HG03469 (cell line): ENCODE data around the gene DEXI.
A peak's percentile ranks its signal among the peaks of the same experiment; 100 is the strongest.

ENCODE experiments used
- ATAC-seq: cut with Tn5 transposase; IDR thresholded peaks from one replicate; pipeline ENCODE4 v1.9.1; 2021; ENCODE audit warnings: mild to moderate bottlenecking, moderate library complexity, moderate number of reproducible peaks; ENCODE audit not compliant: unreplicated experiment

Gene DEXI

DNA sequence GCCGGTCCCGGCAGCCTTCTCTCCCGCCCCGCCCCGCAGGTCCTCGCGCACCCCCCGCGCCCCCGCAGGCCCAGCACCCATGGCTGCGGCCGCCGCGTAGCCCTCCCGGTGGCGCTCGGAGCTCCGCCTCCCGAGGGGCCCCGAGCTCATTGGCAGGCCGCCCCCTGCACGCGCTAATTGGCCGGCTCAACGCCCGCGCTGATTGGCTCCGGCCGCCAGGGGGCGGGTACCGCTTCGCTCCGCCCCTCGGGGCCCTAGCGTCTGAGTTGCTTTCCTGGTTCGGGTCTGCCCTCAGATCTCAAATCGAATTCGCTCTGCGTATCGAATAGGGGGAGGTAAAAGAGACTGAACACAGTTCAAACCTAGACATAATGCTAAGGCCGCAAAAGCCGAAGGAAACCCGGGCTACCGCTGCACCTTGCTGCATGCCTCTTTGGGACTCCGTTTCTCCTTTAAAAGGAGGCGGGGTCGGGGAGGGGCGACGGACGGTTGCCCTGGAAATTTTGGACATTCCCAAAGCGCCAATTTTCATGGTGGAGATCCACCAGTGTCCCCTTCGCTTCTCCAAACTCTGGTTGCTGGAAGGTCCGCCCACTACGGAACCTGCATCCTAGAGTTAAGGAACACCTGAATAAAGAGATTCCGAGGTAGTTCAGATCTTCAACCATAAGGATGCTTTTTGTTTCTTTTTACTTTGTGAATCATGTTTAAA is at the start of gene DEXI:
TSS of gene DEXI (minus strand) at position 117 of the 712 bp plus-strand sequence. CDS start 463 bp downstream, outside the sequence.
- peak; percentile 45 for ATAC-seq

DNA sequence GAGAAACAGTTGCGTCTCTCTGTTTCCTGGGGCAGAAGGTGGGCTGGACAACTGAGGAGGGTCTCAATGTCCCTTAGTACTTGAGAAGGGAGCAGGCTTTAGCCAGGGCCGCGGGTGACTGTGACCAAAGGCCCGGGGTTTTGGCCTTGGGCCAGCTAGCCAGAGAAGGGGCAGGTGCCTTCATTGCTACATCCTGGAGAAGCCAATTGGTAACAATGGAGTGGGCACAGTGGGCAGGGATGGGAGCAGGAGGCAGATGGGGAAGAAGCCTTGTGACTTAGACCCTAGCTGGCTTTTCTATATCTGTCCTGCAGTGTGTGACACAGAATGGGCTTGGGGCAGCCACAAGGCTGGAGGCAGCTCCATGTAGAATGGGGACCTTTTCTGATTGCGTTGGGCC is 48.1 kb upstream of the DEXI start:
- no peak for ATAC-seq

DNA sequence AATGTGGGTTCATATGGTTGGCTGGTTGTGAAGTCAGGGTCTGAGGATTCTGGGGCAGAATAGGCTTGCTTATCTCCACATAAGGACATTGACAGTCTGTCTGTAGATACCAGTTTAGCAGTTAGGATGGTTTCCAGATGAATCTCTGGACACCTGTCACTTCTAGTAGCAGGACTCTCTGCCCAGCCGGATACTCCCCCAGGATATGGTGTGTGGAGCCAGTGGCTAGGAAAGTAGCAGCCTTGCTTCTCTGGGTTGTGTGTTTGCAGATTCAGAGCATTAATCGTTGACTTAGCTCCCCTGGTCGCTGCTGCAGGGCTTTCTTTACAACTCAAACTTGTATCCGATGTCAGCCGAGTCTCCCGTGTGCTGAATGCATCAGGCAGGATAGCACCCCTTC is 47.3 kb upstream of the DEXI start:
- ATAC-seq: no peak

DNA sequence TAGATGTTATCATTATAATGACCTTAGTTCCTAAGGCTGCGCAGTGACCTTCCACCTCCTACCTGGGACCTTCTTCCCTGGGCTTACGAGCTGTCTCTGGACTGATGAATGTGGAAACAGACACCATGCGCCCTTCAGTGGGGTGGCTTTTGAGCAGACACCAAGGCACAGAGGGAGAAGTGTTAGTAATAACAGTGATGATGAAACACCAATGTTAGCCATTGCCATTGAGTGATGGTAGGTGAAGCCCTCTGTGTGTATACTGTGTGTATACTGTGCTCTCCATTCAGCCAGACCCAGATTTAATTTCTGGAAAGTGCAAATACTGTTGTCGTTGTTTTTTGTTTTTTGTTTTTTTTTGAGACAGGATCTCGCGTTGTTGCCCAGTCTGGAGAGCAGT is 46.6 kb upstream of the DEXI start:
- no peak for ATAC-seq

DNA sequence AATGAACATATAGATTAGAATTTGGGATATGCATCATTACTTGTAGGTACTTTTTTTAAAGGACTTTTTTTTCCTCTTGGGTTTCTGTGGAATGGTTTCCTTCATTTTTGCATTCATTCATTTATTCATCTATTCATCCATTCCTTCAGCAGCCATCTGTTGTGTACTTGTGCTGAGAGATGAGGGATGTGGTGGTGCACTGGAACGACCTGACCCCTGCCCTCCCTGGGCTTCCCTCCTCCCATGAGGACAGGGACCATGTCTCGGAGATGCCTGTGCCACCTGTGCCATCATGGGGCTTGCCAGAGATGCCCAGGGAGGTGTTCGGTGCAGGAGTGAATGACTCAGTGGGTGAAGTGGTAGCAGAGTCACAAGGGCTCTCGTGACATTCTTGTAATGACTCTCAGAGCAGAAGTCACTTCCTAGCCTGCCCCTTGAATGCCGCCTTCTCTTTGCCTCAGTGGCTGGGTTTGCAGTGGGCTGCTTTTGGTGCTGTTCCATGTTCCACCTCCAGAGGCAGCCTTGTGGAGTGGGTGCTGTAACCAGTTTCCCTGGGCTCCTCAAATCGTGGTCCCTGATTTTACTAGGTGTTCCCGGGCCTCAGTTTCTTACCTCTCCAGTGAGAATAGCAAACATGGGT is 46.0 kb upstream of the DEXI start:
- ATAC-seq: peak; percentile 51

DNA sequence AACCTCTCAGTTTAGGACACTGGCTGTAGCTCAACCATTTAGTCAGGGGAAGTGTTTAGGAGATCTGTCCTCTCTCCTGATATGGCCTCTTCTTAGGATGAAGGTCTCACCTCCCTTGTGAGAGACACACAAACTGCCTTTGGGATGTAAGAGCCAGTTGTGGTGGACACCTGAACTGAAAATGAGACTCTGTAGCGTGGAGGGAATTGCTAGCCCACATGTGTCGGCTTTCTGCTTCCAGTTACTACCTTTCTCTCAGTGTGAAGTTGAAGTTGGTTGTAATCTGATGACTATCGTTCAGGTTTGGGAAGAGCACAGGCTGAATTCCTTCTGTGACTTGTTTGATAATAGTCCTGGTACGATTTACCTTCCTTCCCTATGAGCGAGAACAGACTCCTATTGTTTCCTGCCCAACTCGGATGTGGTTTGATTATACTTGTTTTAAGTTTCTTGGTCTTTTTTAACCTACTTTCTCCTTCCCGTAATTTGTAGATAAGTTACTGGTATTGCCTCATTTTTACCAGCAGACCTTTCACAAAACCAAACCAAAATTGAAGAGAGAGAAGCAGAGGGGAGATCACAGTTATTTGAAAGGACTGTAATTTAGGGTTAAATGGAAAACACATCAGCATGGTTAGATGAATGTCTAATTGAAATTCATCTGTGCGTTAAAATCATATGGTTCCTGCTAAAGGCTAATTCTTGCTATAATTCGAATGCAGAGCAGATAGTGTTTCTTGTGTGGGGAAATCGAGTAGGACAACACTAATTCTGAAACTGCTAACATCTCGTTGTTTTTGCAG is 45.3 kb upstream of the DEXI start:
- no peak for ATAC-seq

DNA sequence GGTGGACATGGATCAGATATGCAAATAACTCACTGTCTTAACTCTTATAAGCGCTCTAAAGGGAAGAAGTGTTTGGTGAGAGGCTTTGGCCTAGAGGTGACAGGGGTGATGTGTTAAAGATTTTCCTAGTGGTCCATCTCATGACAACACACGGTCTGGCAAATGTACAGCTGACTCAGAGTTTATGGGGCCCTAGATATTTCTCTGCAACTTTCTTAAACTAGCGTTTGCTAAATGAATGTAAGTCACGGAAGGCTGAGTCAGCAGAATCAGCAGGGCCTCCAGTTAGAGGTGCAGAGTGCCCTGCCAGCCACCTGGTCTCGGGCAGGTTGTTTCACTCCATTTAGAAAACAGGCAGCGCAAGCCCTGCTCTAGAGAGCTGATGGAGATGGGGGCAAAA is 42.2 kb upstream of the DEXI start:
- no peak for ATAC-seq

DNA sequence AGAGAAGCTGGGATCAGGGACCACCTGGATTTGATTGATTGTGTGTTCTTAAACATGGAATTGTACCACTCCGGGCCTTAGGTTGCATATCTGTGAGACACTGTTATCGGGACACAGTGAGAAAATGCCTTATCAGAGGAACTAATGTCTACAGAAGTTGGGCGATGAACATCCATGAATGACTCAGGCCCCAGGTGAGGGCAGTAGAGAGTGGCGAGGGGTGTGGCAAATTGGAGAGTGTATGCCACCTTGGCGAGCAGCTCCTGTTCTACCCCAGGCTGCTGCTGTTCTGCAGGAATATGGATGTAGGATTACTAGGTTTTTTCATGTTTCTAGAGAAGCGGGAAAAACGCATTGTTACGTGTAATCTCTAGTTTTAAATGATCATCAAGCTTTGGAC is 40.9 kb upstream of the DEXI start:
- ATAC-seq: no peak

DNA sequence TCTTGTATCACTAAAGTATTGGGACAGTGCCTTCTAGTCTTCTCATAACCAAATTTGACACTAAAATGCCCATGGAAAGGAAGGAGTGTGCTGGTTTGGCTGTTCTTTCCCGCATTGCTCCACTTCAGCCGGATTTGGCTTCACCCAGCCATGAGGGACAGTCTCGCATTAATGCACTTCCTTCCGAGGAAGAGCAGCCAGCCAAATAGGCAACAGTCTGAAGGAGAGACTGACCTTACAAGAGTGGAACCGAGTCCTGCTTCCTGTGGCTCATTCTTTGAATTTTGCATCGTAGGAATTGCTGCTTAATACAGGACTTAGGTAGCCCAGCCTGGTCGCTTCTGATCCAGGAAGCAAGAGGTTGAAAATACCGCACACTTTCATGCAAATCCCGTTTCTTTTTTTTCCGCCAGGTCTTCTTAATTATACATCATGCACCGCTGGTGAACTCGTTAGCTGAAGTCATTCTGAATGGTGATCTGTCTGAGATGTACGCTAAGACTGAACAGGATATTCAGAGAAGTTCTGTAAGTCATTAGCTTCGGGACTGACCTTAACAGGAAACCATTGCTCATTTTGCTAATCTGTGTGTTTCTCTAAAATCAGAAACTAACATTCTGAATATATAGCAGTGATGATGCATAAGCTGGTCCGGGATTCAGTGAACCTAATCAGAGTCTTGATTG is 40.3 kb upstream of the DEXI start:
- ATAC-seq: peak; percentile 50

DNA sequence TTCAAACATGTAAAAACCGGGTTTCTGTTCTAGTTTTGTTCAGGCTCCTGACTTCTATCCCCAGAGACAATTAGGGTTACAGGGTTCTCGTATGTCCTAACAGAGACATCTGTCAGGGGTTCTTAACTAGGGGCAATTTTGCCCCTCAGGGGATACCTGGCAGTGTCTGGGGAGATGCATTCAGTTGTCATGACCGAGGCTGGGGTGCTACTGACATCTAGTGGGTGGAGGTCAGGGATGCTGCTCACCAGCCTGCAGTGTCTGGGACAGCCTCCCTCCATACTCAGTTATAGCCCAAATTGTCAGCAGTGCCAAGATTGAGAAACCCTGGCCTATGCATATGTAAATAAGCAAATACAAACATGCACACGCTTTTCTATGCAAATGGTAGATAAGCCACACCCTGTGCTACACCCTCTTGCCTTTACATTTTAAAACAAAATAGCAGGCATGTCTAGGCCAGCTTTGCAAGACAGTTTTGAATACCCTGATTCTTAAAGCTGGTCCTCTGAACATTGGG is 39.5 kb upstream of the DEXI start:
- peak; percentile 60 for ATAC-seq

DNA sequence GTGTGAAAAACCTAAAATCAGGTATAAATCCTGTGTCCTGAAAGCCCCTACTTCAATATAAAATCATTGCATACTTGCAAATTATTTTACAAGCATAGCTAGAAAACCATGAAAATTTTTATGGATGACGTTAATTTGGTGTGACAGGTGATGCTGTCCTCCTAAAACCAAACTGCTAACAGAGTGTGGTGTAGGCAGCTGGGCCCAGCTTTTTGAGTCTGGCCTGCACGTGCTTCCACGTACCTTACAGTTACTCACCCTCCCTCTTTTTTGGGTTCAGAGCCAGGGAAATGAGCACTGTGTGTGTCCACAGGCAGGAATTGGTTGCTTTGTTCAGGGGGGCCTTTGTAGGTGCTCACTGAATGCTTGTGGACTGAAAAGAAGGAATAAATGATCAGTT is 38.5 kb upstream of the DEXI start:
- no peak for ATAC-seq

DNA sequence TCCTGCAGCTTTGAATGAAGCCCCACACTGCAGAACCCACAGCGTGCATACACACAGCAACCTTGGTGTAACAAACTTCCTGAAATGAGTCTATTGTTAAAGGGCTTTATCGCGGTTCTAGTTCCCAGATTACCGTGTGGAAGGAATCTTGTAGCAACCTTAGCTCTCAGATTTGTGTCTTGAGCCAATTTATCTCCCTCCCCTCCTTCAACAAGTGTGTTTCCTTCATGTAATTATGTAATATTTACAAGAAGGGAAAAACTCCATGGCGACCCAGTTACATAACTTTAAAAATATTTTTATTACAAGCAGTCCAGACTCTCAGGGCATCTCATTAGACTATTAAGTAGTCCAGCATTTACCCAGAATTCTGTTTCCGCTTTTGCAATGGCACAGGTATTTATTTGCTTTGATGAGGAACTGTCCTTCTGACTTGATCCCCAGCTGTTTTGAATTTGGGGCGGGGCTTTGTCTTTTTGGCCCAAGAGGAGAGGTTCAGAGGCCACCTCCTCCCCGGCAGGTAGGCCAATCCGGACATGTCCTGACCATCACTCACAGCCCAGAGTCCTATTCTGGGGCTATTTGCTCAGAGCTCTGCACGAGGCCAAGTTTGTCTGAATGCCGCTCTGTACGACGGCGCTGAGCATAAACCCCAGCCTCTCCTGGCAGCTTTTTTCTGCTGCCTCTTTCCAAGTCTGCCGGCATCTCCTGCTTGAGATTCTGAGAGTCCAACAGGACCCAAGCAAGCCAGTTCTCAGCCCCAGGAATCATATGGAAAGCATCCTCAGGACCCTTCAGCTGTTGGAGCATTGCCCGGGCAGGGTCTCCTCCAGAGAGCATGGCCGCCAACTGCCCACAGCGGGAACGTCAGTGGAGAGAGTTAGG is 37.7 kb upstream of the DEXI start:
- no peak for ATAC-seq

DNA sequence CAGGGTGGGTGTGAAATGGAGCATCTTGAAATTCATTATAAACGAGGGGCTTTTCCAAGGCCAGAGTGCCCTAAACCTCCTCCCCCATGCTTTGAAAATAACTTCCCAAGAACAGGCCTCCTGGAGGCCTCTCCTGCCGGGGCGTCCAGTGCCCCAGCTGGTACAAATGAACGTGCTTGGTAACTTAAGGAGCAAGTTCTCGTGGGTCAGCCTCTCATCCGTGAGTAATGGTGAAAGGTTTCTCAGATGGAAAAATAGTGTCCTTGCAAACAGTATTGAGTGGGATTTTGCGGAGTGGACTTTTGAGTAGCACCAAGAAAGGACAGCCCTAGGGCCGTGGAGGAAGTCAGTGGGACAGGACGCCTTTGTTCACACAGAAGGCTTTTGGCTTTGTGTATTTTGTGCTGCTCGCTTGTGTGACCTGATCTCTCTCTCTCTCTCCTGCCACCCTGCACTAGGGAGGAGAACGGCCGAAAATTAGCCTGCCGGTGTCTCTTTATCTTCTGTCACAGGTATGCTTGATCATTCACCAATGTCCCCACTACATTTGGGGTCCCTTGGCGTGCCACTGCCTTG is 36.7 kb upstream of the DEXI start:
- no peak for ATAC-seq

DNA sequence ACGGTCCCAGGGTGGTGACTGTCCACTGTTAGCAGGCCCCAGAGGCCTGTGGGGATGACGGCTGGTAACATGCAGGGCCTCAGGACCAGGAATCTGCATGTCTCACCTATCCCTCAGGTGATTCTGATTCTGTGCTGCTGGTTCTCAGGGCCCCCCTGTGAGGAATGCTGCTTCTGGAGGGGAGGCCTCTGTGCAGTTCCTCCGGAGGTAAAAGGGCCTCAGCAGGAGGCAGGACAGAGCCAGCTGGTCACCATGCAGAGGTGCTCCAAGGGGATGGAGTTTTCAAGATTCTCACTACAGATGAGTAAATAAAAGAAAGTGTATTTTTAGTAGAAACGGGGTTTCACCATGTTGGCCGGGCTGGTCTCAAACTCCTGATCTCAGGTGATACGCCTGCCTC is 35.9 kb upstream of the DEXI start:
- ATAC-seq: no peak

DNA sequence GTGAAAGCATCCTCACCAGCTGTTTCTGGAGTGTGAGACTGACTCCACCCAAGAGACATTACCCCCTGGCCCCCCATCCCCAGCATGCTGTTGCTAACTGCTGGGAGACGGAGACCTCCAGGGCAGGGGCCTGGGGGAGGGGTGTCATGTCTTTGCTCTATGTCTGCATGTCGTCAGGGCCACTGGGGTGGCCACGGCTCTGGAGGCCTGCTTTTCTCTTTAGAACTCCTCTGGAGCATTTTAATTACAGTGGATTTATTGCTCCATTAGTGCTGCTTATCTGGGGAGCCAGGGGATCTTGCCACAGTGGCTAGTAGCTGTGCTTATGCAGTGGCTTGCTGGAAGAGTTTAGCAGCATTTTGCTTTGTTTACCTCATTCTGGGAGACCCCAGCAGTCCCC is 34.4 kb upstream of the DEXI start:
- ATAC-seq: no peak

DNA sequence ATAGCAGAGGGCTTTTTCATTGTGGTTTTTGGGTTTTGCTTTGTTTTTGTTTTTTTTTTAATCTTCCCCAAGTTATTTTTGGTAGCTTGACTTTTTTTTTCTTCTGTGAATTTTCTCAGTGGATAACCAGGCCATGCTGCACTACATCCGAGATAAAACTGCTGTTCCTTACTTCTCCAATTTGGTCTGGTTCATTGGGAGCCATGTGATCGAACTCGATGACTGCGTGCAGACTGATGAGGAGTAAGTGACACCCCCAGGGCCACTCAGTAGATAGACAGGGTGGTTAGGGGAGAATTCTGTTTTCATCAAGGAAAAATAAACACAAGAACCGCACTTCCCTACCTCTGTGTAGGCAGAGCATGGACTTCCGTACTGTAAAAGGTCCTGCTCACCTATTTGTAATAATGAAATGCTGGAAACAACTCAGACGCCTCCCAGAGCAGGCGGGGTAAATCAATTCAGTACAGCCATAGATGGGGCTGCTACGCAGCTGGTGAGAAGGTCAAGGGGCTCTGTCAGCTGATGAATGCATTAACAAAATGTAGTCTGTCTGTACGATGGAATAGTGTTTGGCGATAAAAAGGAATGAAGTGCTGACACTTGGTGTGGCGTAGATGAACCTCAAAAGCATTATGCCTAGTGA is 30.7 kb upstream of the DEXI start:
- ATAC-seq: no peak

DNA sequence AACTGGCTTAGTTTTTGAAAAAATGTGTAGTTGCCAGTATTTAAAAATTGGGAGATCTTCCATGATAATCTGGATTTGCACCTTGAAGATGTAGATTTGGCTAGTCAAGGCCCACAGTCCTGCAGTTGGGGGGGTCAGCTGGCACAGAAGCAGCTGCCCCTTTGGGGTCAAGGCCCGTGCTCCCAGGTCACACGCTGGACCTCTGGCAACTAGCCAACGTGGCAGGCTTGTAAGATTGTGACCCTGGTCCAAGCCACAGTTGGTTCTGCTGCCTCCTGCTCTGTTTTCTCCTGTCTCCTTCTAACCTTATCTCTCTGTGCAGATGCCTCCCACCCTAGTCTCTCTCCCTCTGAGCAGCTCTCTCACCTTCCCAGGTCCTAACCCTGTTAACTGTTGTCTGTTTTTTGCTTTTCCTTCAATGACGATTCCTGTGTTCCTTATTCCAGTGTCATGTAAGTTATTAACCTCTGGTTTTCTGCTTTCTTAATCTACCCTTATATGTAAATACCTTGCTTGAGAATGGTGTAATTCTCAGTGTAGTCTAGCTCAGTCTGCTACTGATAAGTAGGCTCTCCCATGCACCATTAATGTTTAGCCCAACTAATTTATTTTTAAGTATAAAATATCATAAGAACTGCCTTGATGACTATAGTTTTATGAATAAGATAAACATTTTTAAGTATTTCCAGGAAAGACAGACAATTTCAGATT is 30.0 kb upstream of the DEXI start:
- ATAC-seq: no peak

DNA sequence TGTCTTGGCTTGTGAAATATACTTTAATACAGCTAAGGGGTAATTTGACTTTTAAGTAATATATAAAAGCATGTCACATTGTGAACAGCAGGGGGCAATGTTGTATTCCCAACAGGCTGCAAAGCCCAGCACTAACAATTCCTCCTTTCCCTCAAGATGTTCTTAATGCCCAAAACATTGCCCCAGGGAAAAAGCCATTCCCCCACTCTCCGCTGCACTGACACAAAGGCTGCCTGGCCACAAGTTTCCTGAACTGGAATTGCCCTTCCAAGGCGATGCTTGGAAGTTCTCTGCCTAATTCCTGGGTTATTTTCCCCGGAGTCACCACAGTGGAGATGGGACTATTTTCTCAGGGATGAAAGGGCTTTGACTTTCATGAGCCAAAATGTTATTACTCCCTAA is 29.3 kb upstream of the DEXI start:
- no peak for ATAC-seq

DNA sequence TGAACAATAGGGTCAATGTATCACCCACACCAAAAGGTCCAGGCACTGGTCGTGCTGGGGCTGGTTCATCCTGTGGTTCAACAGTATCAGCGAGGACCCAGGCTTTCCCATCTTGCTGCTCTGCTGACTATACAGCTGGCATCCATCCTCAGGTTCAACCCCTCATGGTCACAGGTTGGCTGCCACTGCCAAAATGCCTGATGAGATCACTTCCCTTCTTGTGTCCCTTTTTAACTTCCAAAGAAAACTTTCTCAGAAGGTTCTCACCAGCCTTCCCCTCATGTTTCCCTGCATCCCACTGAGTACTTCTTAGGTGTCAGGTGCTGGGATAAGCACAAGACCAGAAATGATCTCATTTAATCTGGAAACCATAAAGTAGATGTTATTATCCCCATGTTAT is 27.8 kb upstream of the DEXI start:
- no peak for ATAC-seq
